Measurements from ENCODE around the gene PIK3R4. TPM values are rescaled to one million over a fixed set of nuclear protein-coding genes. Genes with fewer than 3 reads are reported as not detected.

Gene PIK3R4
- total RNA-seq, 2 donors from 2014 or later = 18.2 to 21.7 TPM

DNA sequence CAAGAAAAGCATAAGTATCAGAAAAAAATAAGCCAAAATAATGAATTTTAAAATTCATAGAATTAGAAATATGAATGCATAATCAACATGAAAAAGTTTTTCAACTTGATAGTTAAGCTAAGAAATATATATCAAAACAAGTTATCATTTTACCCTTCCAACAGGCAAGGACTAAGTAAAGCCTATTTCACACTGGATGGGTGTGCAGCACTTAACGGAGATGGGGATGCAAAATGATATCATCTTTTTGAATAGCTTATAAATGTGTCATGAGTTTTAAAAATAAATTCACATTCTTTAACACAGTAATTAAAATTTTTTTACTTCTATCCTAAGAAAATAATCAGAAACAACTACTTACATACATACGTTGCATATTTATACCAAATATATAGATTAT lies 20.9 kb downstream of the PIK3R4 start:
- H3K9me3 ChIP-seq = no peaks in the 10 kb centered on the region
- DNase-seq = no peak
- H3K27me3 ChIP-seq = no peaks in the 10 kb centered on the region
- H3K4me1 ChIP-seq = no peaks in the 10 kb centered on the region
- no peak for TF ChIP-seq CTCF (IDR thresholded peaks at IDR 0.05)
- H3K4me3 ChIP-seq = no peak overlapping the region
- no peak overlapping the region for H3K9ac ChIP-seq (ENCODE audit: low read depth in 2 of 2, low read length in 2 of 2)
- H3K27ac ChIP-seq = no peak overlapping the region
- intact Hi-C loops (cut with DNase I) = no loop called here
- no peaks in the 10 kb centered on the region for H3K36me3 ChIP-seq

GRCh38 chr3:130715616-130716015 lies 31.0 kb downstream of the PIK3R4 start:
- no peak overlapping the region for H3K4me3 ChIP-seq

GRCh38 chr3:130712718-130713423 lies 33.8 kb downstream of the PIK3R4 start:
- H3K4me1 ChIP-seq = no peaks in the 10 kb centered on the region
- DNase-seq = no peak
- no peak overlapping the region for H3K9ac ChIP-seq (ENCODE audit: low read depth in 2 of 2, low read length in 2 of 2)
- no peaks in the 10 kb centered on the region for H3K27me3 ChIP-seq
- H3K27ac ChIP-seq = no peak overlapping the region
- TF ChIP-seq CTCF (IDR thresholded peaks at IDR 0.05) = no peak
- no peaks in the 10 kb centered on the region for H3K36me3 ChIP-seq
- no peaks in the 10 kb centered on the region for H3K9me3 ChIP-seq
- H3K4me3 ChIP-seq = no peak overlapping the region
- intact Hi-C loops (cut with DNase I) = no loop called here

More at GRCh38 chr3:130715616-130716015, 31.0 kb downstream of the PIK3R4 start:
- intact Hi-C loops (cut with DNase I) = no loop called here
- Histone ChIP-seq H3K9ac (ENCODE audit: low read depth in 2 of 2, low read length in 2 of 2) (no peak overlapping the region), H3K4me1 (no peaks in the 10 kb centered on the region), H3K27ac (no peak overlapping the region), H3K36me3 (no peaks in the 10 kb centered on the region), H3K9me3 (no peaks in the 10 kb centered on the region), H3K27me3 (no peaks in the 10 kb centered on the region)
- no peak for TF ChIP-seq CTCF (IDR thresholded peaks at IDR 0.05)
- DNase-seq = no peak

- no peak for TF ChIP-seq CTCF (IDR thresholded peaks at IDR 0.05)
- Histone ChIP-seq H3K27ac (no peak overlapping the region), H3K4me1 (no peaks in the 10 kb centered on the region), H3K9me3 (no peaks in the 10 kb centered on the region), H3K4me3 (no peak overlapping the region), H3K36me3 (no peaks in the 10 kb centered on the region), H3K27me3 (no peaks in the 10 kb centered on the region), H3K9ac (ENCODE audit: low read depth in 2 of 2, low read length in 2 of 2) (no peak overlapping the region)
- DNase-seq = no peak
- intact Hi-C loops (cut with DNase I) = no loop called here
Observed at GRCh38 chr3:130711565-130712324, 34.9 kb downstream of the PIK3R4 start.

GRCh38 chr3:130709671-130710070 lies 37.0 kb downstream of the PIK3R4 start:
- Histone ChIP-seq H3K27me3 (no peaks in the 10 kb centered on the region), H3K4me3 (no peak overlapping the region), H3K9ac (ENCODE audit: low read depth in 2 of 2, low read length in 2 of 2) (no peak overlapping the region), H3K27ac (no peak overlapping the region), H3K36me3 (no peaks in the 10 kb centered on the region), H3K4me1 (no peaks in the 10 kb centered on the region), H3K9me3 (no peaks in the 10 kb centered on the region)
- TF ChIP-seq CTCF (IDR thresholded peaks at IDR 0.05) = no peak
- intact Hi-C loops (cut with DNase I) = no loop called here
- DNase-seq = no peak

All from colonic mucosa (tissue), 4 donors.